ENCODE results near the gene PKNOX2.

The PKNOX2 gene

DNA sequence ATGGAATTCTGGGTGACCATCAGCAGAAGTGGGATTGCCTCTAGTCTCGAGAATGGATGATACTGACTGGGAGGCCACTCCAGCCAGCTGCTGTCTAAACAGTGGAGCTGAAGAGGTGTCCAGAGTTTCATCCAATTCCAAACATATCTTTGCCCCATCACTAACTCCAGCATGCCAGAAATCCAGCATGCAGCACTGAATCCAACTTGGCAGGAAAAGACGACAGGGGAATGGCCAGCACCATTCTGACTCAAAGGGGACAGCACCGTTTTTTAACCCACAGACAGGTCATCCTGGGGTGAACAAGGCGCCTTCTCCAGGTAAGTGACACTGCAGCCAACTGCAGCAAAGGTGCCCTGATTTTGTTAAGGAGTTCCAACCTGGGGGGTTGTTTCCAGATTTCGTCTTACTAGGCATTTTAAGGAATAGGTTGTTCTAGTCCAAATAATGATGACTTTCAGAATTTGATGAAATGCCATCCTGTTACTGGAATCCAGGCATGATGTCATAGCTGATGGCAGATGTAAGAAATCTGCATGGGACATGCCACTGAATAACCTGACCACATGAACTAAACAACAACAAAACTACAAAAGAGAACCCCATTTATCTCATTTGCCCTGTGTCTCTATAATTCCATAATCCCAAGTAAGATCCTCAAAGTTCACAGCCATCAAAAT lies 299.2 kb downstream of the PKNOX2 start:
- no CpG with 5 or more reads among the region's 5 CpGs for WGBS (ENCODE audit: insufficient coverage, insufficient read length)
- DNase-seq (ENCODE audit: low read depth, low spot score) = no peak

DNA sequence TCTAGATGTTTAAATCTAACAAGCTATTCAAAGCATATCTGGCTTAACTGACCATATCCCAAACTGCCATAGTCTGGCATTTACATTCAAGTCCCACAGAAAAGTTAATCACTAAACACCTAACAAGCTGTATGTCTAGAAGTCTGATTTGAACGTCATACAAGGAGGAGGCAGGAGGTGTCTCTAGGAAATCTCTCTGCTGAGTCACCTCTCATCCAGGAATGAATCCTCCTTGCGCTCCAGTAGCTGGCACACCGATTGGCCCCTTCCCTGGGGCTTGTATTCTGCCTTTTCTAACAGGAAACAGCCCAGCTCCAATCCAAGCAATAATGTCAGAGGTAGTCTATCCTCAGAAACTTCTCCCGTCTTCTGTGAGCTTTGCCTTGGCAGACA lies 299.7 kb downstream of the PKNOX2 start:
- WGBS (ENCODE audit: insufficient coverage, insufficient read length) = no CpG with 5 or more reads among the region's 4 CpGs
- no peak overlapping the region for H3K4me3 ChIP-seq (ENCODE audit: low read length)
- H3K27me3 ChIP-seq (ENCODE audit: control insufficient read depth, insufficient read depth, low read length) = no peaks in the 10 kb centered on the region
- no peak for DNase-seq (ENCODE audit: low read depth, low spot score)
- no peaks in the 10 kb centered on the region for H3K9me3 ChIP-seq (ENCODE audit: control insufficient read depth, insufficient read depth, low read length)
- no peaks in the 10 kb centered on the region for H3K36me3 ChIP-seq (ENCODE audit: control insufficient read depth, insufficient read depth, low read length)
- no peaks in the 10 kb centered on the region for H3K4me1 ChIP-seq (ENCODE audit: control insufficient read depth, insufficient read depth, low read length)
- no peak overlapping the region for H3K27ac ChIP-seq (ENCODE audit: low read length)

More for the DNA sequence above, 299.2 kb downstream of the PKNOX2 start:
- Histone ChIP-seq H3K27me3 (ENCODE audit: control insufficient read depth, insufficient read depth, low read length) (no peaks in the 10 kb centered on the region), H3K4me3 (ENCODE audit: low read length) (no peak overlapping the region), H3K27ac (ENCODE audit: low read length) (no peak overlapping the region), H3K36me3 (ENCODE audit: control insufficient read depth, insufficient read depth, low read length) (no peaks in the 10 kb centered on the region), H3K9me3 (ENCODE audit: control insufficient read depth, insufficient read depth, low read length) (no peaks in the 10 kb centered on the region), H3K4me1 (ENCODE audit: control insufficient read depth, insufficient read depth, low read length) (no peaks in the 10 kb centered on the region)

DNA sequence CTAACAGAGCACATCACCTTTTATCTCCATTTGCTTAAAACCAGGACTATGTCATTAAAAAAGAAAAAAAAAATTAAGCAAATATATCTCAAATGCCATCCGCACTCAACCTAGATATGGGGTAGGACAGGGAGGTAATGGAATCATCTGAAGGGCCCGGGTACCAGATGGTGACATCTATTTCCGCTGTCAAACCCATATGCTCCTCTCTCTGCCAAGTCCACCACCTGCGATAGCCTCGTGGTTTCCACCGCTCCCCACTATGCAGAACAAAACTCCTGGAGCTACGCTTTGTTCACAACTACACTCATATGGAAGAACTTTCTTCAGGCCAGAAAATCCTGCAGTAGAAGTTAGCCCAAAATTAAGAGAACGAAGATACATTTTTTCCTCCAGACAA lies 300.1 kb downstream of the PKNOX2 start:
- H3K4me3 ChIP-seq (ENCODE audit: low read length) = no peak overlapping the region
- DNase-seq (ENCODE audit: low read depth, low spot score) = no peak
- no peaks in the 10 kb centered on the region for H3K9me3 ChIP-seq (ENCODE audit: control insufficient read depth, insufficient read depth, low read length)
- no peak overlapping the region for H3K27ac ChIP-seq (ENCODE audit: low read length)
- no peaks in the 10 kb centered on the region for H3K36me3 ChIP-seq (ENCODE audit: control insufficient read depth, insufficient read depth, low read length)
- H3K27me3 ChIP-seq (ENCODE audit: control insufficient read depth, insufficient read depth, low read length) = no peaks in the 10 kb centered on the region
- WGBS (ENCODE audit: insufficient coverage, insufficient read length) = no CpG with 5 or more reads among the region's 8 CpGs
- no peaks in the 10 kb centered on the region for H3K4me1 ChIP-seq (ENCODE audit: control insufficient read depth, insufficient read depth, low read length)

DNA sequence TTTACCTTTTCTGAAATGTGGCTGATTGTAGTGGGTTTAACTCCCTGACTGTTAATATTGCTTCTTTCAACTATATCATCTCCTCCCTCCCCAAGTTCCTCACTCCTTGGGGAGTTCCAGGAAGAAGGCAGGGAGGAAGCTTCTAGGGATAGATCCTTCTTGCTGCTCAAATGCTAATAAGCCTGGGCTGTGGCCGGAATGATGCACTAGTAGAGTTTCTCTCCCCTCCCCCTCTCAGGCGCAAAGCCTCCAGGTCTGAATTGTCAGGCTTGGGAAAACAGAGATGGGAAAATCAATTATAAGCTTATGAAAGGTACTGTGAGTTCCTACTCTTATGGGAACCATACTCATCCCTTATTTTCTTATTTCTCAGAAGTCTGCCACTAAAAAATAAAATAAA lies 300.7 kb downstream of the PKNOX2 start:
- H3K27me3 ChIP-seq (ENCODE audit: control insufficient read depth, insufficient read depth, low read length) = no peaks in the 10 kb centered on the region
- no peak overlapping the region for H3K4me3 ChIP-seq (ENCODE audit: low read length)
- no peak overlapping the region for H3K27ac ChIP-seq (ENCODE audit: low read length)
- no peaks in the 10 kb centered on the region for H3K36me3 ChIP-seq (ENCODE audit: control insufficient read depth, insufficient read depth, low read length)
- no peaks in the 10 kb centered on the region for H3K9me3 ChIP-seq (ENCODE audit: control insufficient read depth, insufficient read depth, low read length)
- H3K4me1 ChIP-seq (ENCODE audit: control insufficient read depth, insufficient read depth, low read length) = no peaks in the 10 kb centered on the region
- DNase-seq (ENCODE audit: low read depth, low spot score) = no peak
- no CpG with 5 or more reads among the region's 2 CpGs for WGBS (ENCODE audit: insufficient coverage, insufficient read length)

DNA sequence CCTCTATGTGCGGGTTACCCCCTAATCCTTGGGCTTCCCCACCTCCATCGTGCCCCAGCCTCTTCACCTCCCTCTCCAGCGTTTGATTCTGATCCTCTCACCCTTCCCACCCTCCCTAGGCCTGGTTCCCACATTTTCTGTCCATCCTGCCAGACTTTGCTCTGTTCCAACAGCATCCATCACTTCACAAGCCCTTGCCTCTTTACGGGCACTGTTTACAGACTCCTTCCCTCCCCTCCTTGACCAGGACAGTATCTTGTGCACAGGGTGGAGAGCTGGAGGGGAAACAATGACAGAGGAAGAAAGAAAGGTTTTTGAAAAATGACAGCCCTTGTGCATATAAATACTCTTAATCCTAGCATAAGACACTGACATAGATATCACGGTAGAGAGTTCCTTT lies 301.1 kb downstream of the PKNOX2 start:
- Histone ChIP-seq H3K9me3 (ENCODE audit: control insufficient read depth, insufficient read depth, low read length) (no peaks in the 10 kb centered on the region), H3K4me1 (ENCODE audit: control insufficient read depth, insufficient read depth, low read length) (no peaks in the 10 kb centered on the region), H3K27ac (ENCODE audit: low read length) (no peak overlapping the region), H3K27me3 (ENCODE audit: control insufficient read depth, insufficient read depth, low read length) (no peaks in the 10 kb centered on the region), H3K36me3 (ENCODE audit: control insufficient read depth, insufficient read depth, low read length) (no peaks in the 10 kb centered on the region), H3K4me3 (ENCODE audit: low read length) (no peak overlapping the region)
- DNase-seq (ENCODE audit: low read depth, low spot score) = no peak
- no CpG with 5 or more reads among the region's 5 CpGs for WGBS (ENCODE audit: insufficient coverage, insufficient read length)

DNA sequence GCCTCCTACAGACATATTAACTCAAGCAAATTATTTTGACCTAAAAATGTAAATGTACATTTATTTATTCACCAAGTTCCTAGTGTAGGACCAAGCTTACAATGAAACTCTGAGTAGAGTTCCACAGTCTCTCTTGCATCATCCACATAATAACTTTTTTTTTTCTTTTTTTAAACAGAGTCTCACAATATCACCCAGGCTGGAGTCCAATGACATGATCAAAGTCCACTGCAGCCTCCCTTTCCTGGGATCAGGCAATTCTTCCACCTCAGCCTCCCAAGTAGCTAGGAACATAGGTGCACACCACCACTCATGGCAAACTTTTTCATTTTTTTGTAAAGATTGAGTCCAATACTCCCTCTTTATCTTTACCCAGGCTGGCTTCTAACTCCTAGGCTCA lies 303.5 kb downstream of the PKNOX2 start:
- no peak overlapping the region for H3K27ac ChIP-seq (ENCODE audit: low read length)

DNA sequence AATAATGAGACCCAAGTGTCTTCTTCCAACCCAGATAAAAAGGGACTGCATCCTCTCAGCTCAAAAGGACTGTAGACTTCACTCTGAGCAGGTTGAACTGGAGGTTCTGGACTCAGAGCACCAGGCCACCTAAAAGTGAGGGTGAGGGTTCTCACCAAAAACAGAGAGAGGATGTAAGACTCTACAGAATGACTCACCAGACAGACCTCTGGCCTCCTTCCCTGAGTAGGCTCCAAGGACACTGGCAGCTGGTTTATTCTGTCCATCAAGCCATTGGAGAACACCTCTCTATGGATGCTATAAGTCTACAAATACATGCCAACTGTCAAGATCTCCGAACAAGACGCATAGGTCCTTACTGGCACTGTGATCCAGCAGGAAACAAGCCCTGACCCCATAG lies 304.3 kb downstream of the PKNOX2 start:
- Histone ChIP-seq H3K27ac (ENCODE audit: low read length) (no peak overlapping the region), H3K9me3 (ENCODE audit: control insufficient read depth, insufficient read depth, low read length) (no peaks in the 10 kb centered on the region), H3K36me3 (ENCODE audit: control insufficient read depth, insufficient read depth, low read length) (no peaks in the 10 kb centered on the region), H3K4me3 (ENCODE audit: low read length) (no peak overlapping the region), H3K4me1 (ENCODE audit: control insufficient read depth, insufficient read depth, low read length) (no peaks in the 10 kb centered on the region), H3K27me3 (ENCODE audit: control insufficient read depth, insufficient read depth, low read length) (no peaks in the 10 kb centered on the region)
- WGBS (ENCODE audit: insufficient coverage, insufficient read length) = no CpG with 5 or more reads among the region's 2 CpGs
- no peak for DNase-seq (ENCODE audit: low read depth, low spot score)

More for the DNA sequence above, 303.5 kb downstream of the PKNOX2 start:
- H3K4me3 ChIP-seq (ENCODE audit: low read length) = no peak overlapping the region
- no peaks in the 10 kb centered on the region for H3K36me3 ChIP-seq (ENCODE audit: control insufficient read depth, insufficient read depth, low read length)
- H3K27me3 ChIP-seq (ENCODE audit: control insufficient read depth, insufficient read depth, low read length) = no peaks in the 10 kb centered on the region
- no peaks in the 10 kb centered on the region for H3K4me1 ChIP-seq (ENCODE audit: control insufficient read depth, insufficient read depth, low read length)
- DNase-seq (ENCODE audit: low read depth, low spot score) = no peak
- H3K9me3 ChIP-seq (ENCODE audit: control insufficient read depth, insufficient read depth, low read length) = no peaks in the 10 kb centered on the region

DNA sequence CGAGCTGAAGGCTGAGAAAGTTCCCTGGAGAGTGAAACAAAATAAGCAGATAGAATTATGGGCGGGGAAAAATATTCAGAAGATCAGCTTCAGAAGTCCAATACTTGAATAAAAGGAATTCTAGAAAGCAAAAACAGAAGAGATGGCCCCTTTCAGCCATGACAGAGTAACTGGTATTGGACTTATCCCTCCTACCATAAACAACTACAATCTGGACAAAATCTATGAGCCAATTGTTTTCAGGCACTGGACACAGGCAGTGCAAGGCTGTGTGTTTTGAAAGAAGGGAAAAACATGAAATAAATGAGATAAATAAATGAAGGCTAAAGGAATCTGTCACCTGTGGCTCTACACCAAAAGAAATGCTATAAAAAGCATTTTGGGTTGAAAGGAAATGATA lies 305.8 kb downstream of the PKNOX2 start:
- no peak for DNase-seq (ENCODE audit: low read depth, low spot score)
- Histone ChIP-seq H3K36me3 (ENCODE audit: control insufficient read depth, insufficient read depth, low read length) (no peaks in the 10 kb centered on the region), H3K27ac (ENCODE audit: low read length) (no peak overlapping the region), H3K4me3 (ENCODE audit: low read length) (no peak overlapping the region), H3K27me3 (ENCODE audit: control insufficient read depth, insufficient read depth, low read length) (no peaks in the 10 kb centered on the region), H3K4me1 (ENCODE audit: control insufficient read depth, insufficient read depth, low read length) (no peaks in the 10 kb centered on the region), H3K9me3 (ENCODE audit: control insufficient read depth, insufficient read depth, low read length) (no peaks in the 10 kb centered on the region)
- no CpG with 5 or more reads among the region's 2 CpGs for WGBS (ENCODE audit: insufficient coverage, insufficient read length)

DNA sequence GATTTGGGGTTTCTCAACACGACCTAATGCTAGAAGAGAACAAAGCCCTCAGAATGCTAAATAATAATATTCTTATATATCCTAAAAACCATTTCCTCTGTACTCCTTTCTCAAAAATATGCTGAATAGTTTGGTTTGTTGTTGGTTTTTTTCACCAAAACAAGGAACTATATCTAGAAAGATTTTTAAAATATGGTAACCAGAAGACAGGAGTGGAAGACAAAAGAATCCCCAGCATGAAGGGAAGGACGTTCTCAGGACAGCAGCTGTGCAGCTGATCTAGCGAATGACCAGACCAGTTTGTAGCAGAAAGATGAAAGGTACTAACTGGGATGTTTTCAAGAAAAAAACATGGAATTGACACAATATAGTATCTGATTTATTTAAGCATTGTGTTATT lies 312.2 kb downstream of the PKNOX2 start:
- no CpG with 5 or more reads among the region's 3 CpGs for WGBS (ENCODE audit: insufficient coverage, insufficient read length)
- no peaks in the 10 kb centered on the region for H3K9me3 ChIP-seq (ENCODE audit: control insufficient read depth, insufficient read depth, low read length)
- no peak overlapping the region for H3K4me3 ChIP-seq (ENCODE audit: low read length)
- no peak overlapping the region for H3K27ac ChIP-seq (ENCODE audit: low read length)
- H3K4me1 ChIP-seq (ENCODE audit: control insufficient read depth, insufficient read depth, low read length) = 0 out of 2 replicates have a peak, but pooled peaks cover 2% of the 10 kb centered on the region
- H3K27me3 ChIP-seq (ENCODE audit: control insufficient read depth, insufficient read depth, low read length) = no peaks in the 10 kb centered on the region
- no peaks in the 10 kb centered on the region for H3K36me3 ChIP-seq (ENCODE audit: control insufficient read depth, insufficient read depth, low read length)
- DNase-seq (ENCODE audit: low read depth, low spot score) = no peak

DNA sequence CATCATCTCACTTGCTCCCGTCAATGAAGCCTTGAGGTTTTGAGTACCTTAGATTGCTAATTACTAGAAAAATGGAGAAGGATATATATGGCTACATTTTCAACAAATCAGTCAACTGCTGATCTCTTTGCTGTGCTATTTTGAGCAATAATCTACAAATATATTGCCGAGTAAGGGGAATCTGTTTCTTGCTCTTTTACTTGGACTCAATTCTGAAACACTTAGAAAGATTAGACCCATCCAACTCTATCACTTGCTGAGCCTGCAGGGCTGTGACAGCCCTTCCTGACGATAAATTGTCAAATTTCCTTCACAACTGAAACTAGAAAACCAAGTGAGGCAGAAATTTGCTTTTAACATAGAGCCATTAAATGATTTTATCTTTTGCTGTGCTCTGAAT lies 314.6 kb downstream of the PKNOX2 start:
- H3K27ac ChIP-seq (ENCODE audit: low read length) = no peak overlapping the region
- no peak overlapping the region for H3K4me3 ChIP-seq (ENCODE audit: low read length)
- H3K4me1 ChIP-seq (ENCODE audit: control insufficient read depth, insufficient read depth, low read length) = 0 out of 2 replicates have a peak, but pooled peaks cover 3% of the 10 kb centered on the region
- DNase-seq (ENCODE audit: low read depth, low spot score) = no peak
- H3K27me3 ChIP-seq (ENCODE audit: control insufficient read depth, insufficient read depth, low read length) = no peaks in the 10 kb centered on the region
- no peaks in the 10 kb centered on the region for H3K9me3 ChIP-seq (ENCODE audit: control insufficient read depth, insufficient read depth, low read length)
- no peaks in the 10 kb centered on the region; the same call in 1 of the 2 replicates for H3K36me3 ChIP-seq (ENCODE audit: control insufficient read depth, insufficient read depth, low read length)
- WGBS (ENCODE audit: insufficient coverage, insufficient read length) = no CpG with 5 or more reads among the region's 3 CpGs

DNA sequence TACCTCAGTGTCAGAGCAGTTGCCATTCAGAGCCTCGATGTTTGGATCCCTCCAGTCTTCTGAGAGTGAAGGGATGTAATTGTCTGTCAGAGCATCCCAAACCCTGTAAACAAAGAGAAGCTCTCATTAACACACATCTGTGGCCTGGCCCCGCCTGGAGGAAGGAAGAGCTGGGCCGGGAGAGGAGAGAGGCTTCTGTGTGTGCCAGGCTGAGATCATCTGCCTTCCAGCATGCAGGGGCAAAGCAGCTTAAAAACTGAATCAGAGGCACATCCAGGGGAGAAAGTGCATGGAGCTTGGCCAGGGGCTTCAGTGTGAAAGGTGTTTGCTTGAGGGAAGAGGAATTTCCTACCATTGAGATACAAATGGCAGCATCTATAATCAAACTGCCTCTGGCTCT lies 317.0 kb downstream of the PKNOX2 start:
- Histone ChIP-seq H3K36me3 (ENCODE audit: control insufficient read depth, insufficient read depth, low read length) (no peaks in the 10 kb centered on the region; the same call in 1 of the 2 replicates), H3K27ac (ENCODE audit: low read length) (no peak overlapping the region), H3K9me3 (ENCODE audit: control insufficient read depth, insufficient read depth, low read length) (no peaks in the 10 kb centered on the region), H3K4me1 (ENCODE audit: control insufficient read depth, insufficient read depth, low read length) (0 out of 2 replicates have a peak, but pooled peaks cover 3% of the 10 kb centered on the region), H3K4me3 (ENCODE audit: low read length) (no peak overlapping the region), H3K27me3 (ENCODE audit: control insufficient read depth, insufficient read depth, low read length) (no peaks in the 10 kb centered on the region)
- no peak for DNase-seq (ENCODE audit: low read depth, low spot score)
- WGBS (ENCODE audit: insufficient coverage, insufficient read length) = no CpG with 5 or more reads among the region's 3 CpGs

Data from iPS DF 6.9 (cell line).